ENCODE data around the gene GPAT3. TPM values are rescaled to one million over a fixed set of nuclear protein-coding genes. Genes with fewer than 3 reads are reported as not detected.

GPAT3 gene
- total and polyA plus RNA-seq, 2 of the 8 experiments (the other 6 are each of a cell fraction or from before 2014, with no cell fraction given): 0.23 to 2.0 TPM

GRCh38 chr4:83516042-83516772, 19.7 kb upstream of the GPAT3 start:
- H3K4ac ChIP-seq (replicated peaks; ENCODE audit: insufficient read length, low read depth, low read length): no peak overlapping the region
- H3K14ac ChIP-seq (ENCODE audit: insufficient read length): no peak overlapping the region
- no peaks in the 10 kb centered on the region for H3K4me1 ChIP-seq (replicated peaks in 1 of 4; ENCODE audit: control insufficient read depth in 3 of 4, insufficient read depth in 4 of 4, low read length in 3 of 4)
- H2AFZ ChIP-seq (ENCODE audit: low read length): no peak overlapping the region
- H3K56ac ChIP-seq (replicated peaks; ENCODE audit: insufficient read length, low read depth, low read length): no peak overlapping the region
- DNase-seq (ENCODE audit: low read depth in 1 of 2, low spot score in 2 of 2) (no peak), FAIRE-seq (no peak)
- WGBS, 2 experiments (ENCODE audit: extremely low coverage in 1 of 2, insufficient coverage in 1 of 2, insufficient read length in 1 of 2, insufficient replicate concordance in 2 of 2, low coverage in 1 of 2, low lambda C conversion rate in 2 of 2, missing lambda C conversion rate in 1 of 2): 67% methylated on average over 3 of the region's 3 CpGs; no CpG with 5 or more reads in 1 of the 2 experiments
- H3K27me3 ChIP-seq (replicated peaks in 1 of 4; ENCODE audit: control insufficient read depth in 3 of 4, extremely low read depth in 1 of 4, insufficient read depth in 3 of 4, low read length in 3 of 4): no peaks in the 10 kb centered on the region
- H4K20me1 ChIP-seq (replicated peaks in 1 of 2; ENCODE audit: control insufficient read depth in 1 of 2, insufficient read depth in 2 of 2, low read length in 2 of 2): no peaks in the 10 kb centered on the region
- no peak overlapping the region for H2BK15ac ChIP-seq (ENCODE audit: low read length)
- H2AK5ac ChIP-seq (ENCODE audit: low read depth, low read length): no peak overlapping the region
- H3K18ac ChIP-seq (ENCODE audit: extremely low read depth, low read length): no peak overlapping the region
- H3K36me3 ChIP-seq (ENCODE audit: control insufficient read depth in 2 of 4, insufficient read depth in 4 of 4, low read length in 3 of 4): no peaks in the 10 kb centered on the region
- H2BK5ac ChIP-seq (ENCODE audit: low read depth, low read length): no peak overlapping the region
- no peak overlapping the region for H4K5ac ChIP-seq (ENCODE audit: insufficient read length, low read depth, low read length)
- no peak overlapping the region for H3K9ac ChIP-seq (replicated peaks in 1 of 4; ENCODE audit: extremely low read depth in 1 of 4, low read depth in 3 of 4, low read length in 3 of 4)
- no peak overlapping the region for H4K91ac ChIP-seq (replicated peaks; ENCODE audit: insufficient read length, low read length)
- H4K8ac ChIP-seq (ENCODE audit: extremely low read depth, insufficient read depth, low read length): no peak overlapping the region
- H3K79me1 ChIP-seq (ENCODE audit: low read depth, low read length): no peaks in the 10 kb centered on the region
- H3K9me3 ChIP-seq (ENCODE audit: insufficient read depth in 2 of 2, low read depth in 1 of 2, low read length in 1 of 2): no peaks in the 10 kb centered on the region
- H3K4me3 ChIP-seq (ENCODE audit: extremely low read depth in 1 of 4, insufficient read depth in 2 of 4, low read depth in 3 of 4, low read length in 4 of 4): no peak overlapping the region
- no peak overlapping the region for H3K4me2 ChIP-seq (ENCODE audit: insufficient read depth in 1 of 2, low read depth in 2 of 2, low read length in 2 of 2)
- no peak overlapping the region for H3K27ac ChIP-seq (ENCODE audit: low read depth, low read length)
- no peak overlapping the region for H2BK20ac ChIP-seq (ENCODE audit: low read length)
- CTCF ChIA-PET (ENCODE audit: partially characterized antibody): no interaction called here
- no peaks in the 10 kb centered on the region for H3K79me2 ChIP-seq (ENCODE audit: control insufficient read depth in 1 of 2, insufficient read depth in 2 of 2, low read length in 2 of 2)
- no peaks in the 10 kb centered on the region for H3K23me2 ChIP-seq (ENCODE audit: low read depth, low read length)
- no peak overlapping the region for H3K23ac ChIP-seq (ENCODE audit: insufficient read length)
- POLR2A ChIA-PET (ENCODE audit: partially characterized antibody): no interaction called here
- H2BK12ac ChIP-seq (ENCODE audit: low read depth, low read length): no peak overlapping the region
- no peak overlapping the region for H2BK120ac ChIP-seq (replicated peaks; ENCODE audit: low read depth, low read length)
- no peak for TF ChIP-seq USF2 (IDR thresholded peaks at IDR 0.05; ENCODE audit: low read length)

Measured in H1 (cell line).